Astrocyte of the cerebellum (primary cell): Measurements from ENCODE around the gene PRXL2C.
"Not testable (repeated sequence)": the region's sequence is repeated elsewhere in the genome, so short reads cannot be mapped to it uniquely, and the experiment has no call there.

Source experiments
- DNase-seq: peaks from one replicate; pipeline ENCODE4 v3.0.0-alpha.2; 2011; ENCODE audit warnings: low read depth
- H3K4me3 ChIP-seq: 2 replicates; pipeline ENCODE4 v1.5.1; 2011; ENCODE audit warnings: mild to moderate bottlenecking, low read depth, low read length, moderate library complexity
- CTCF ChIP-seq: IDR thresholded peaks from 2 replicates; pipeline ENCODE4 v1.5.1; 2012; ENCODE audit warnings: low read length, low read depth, moderate library complexity, mild to moderate bottlenecking; ENCODE audit errors: missing control alignments
- in situ Hi-C: cut with HindIII; loops from 2 replicates; pipeline ENCODE4 v1.10.0; 2017; ENCODE audit warnings: low sequenced_read_pairs

Gene PRXL2C

GRCh38 chr9:96649620-96650324 is 5.3 kb downstream of the PRXL2C start:
- TF ChIP-seq CTCF = no peak
- no peak for DNase-seq
- H3K4me3 ChIP-seq = no peak overlapping the region
- in situ Hi-C loops = no loop called here

DNA sequence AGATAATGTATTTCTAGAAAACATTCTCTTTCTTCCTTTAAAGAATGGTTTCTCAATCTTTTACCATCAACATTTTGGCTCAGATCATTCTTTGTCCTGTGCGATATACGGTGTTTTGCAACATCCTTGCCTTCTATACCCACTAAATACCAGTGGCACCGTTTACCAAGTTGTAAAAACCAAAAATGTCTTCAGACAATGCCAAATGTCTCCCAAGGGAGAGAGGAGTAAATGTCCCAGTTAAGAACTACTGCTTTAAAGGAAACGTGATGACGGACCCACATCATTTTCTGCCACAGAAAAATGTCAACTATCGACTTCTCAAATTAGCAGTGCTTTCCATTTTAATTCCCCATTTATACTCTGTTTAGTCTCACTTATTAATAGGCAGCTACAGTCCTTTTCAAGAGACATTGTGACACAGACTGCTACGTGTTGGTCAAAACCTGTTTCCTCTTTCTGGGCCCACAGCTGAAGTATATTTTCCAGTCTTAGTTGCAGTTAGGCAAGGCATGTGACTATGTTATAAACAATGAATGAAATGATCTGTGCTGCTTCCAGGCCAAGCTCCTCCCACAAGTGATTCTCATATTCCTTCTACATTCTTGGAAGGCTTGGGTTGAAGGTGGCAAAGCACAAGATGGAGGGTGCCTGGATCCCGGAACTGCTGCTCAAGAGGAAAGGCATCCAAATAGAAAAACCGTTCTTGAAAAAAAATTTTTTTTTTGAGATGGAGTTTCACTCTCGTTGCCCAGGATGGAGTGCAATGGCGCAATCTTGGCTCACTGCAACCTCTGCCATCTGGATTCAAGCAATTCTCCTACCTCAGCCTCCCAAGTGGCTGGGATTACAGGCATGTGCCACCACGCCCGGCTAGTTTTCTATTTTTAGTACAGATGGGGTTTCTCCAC is 8.8 kb downstream of the PRXL2C start:
- TF ChIP-seq CTCF = no peak
- H3K4me3 ChIP-seq = no peak overlapping the region
- in situ Hi-C loops = no loop called here
- DNase-seq = no peak

- no peak for TF ChIP-seq CTCF
- H3K4me3 ChIP-seq = no peak overlapping the region
- DNase-seq = no peak
- in situ Hi-C loops = no loop called here
These were observed 11.0 kb downstream of the PRXL2C start for GRCh38 chr9:96644137-96644536.

- TF ChIP-seq CTCF = no peak
- DNase-seq = no peak
- in situ Hi-C loops = no loop called here
- no peak overlapping the region for H3K4me3 ChIP-seq
These were observed 13.6 kb downstream of the PRXL2C start for GRCh38 chr9:96641514-96641913.

- no peak overlapping the region for H3K4me3 ChIP-seq
- in situ Hi-C loops = no loop called here
- TF ChIP-seq CTCF = no peak
- DNase-seq = no peak
These were observed 16.3 kb downstream of the PRXL2C start for GRCh38 chr9:96638606-96639364.

GRCh38 chr9:96636368-96636767 is 18.7 kb downstream of the PRXL2C start:
- TF ChIP-seq CTCF = no peak
- no peak for DNase-seq
- in situ Hi-C loops = no loop called here
- no peak overlapping the region for H3K4me3 ChIP-seq

- H3K4me3 ChIP-seq, DNase-seq, in situ Hi-C loops: not testable (repeated sequence)
These were observed 21.5 kb downstream of the PRXL2C start for GRCh38 chr9:96633579-96633978.
